Nephron (organoid): Measurements from ENCODE around the gene TLL1.

Source experiments
- H3K27ac Mint-ChIP-seq, 3 experiments: 2 replicates each; pipeline ENCODE4 v1.8.0; 2020; ENCODE audit warnings: mixed read lengths in 3 of 3, mild to moderate bottlenecking in 2 of 3, moderate library complexity in 1 of 3
- H3K27me3 Mint-ChIP-seq: 2 replicates; pipeline ENCODE4 v1.8.0; 2021; ENCODE audit warnings: low read depth, mild to moderate bottlenecking, moderate library complexity, mixed read lengths
- H3K36me3 Mint-ChIP-seq: 2 replicates; pipeline ENCODE4 v1.8.0; 2020; ENCODE audit warnings: low read depth, mixed read lengths
- H3K4me1 Mint-ChIP-seq: 2 replicates; pipeline ENCODE4 v1.8.0; 2020; ENCODE audit warnings: mixed read lengths
- H3K4me3 Mint-ChIP-seq, 3 experiments: 2 replicates each; pipeline ENCODE4 v1.8.0; 2020; ENCODE audit warnings: mild to moderate bottlenecking in 3 of 3, mixed read lengths in 3 of 3, moderate library complexity in 2 of 3
- H3K9me3 Mint-ChIP-seq: 2 replicates; pipeline ENCODE4 v1.8.0; 2020; ENCODE audit warnings: mixed read lengths
- TF ChIP-seq, protein P1 (sequence below), 3 experiments: fragments of 200-600 bp; sonication (generic); IDR thresholded peaks; one replicate each; pipeline ENCODE4 v1.5.0; 2021; ENCODE audit warnings: antibody characterized with exemption in 3 of 3; ENCODE audit not compliant: unreplicated experiment in 3 of 3

The TLL1 gene

DNA sequence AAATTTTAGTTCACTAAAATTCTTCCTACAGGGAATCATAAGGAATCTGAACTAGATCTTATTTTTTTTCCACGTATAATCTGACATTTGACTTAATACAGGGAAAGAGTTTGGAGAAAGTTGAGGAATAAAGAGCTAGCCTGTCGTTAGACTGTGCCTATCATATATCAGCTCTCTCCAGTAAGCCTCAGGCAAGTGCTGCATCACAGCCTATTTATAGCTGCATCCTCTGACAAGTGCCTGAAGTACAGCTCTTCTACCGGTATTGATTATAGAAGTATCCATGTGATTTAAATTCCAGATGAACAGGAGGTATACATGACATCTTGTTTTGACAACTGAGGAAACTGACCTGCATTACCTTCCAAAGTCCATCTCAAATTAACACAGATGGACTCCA is 248.9 kb downstream of the TLL1 start:
- Mint-ChIP-seq H3K27me3 (no peaks in the 10 kb centered on the region), H3K9me3 (no peaks in the 10 kb centered on the region), H3K36me3 (no peaks in the 10 kb centered on the region), H3K4me1 (peaks cover 30% of the 10 kb centered on the region), H3K27ac (no peak overlapping the region), H3K4me3 (no peak overlapping the region)
- TF ChIP-seq, protein P1, sequence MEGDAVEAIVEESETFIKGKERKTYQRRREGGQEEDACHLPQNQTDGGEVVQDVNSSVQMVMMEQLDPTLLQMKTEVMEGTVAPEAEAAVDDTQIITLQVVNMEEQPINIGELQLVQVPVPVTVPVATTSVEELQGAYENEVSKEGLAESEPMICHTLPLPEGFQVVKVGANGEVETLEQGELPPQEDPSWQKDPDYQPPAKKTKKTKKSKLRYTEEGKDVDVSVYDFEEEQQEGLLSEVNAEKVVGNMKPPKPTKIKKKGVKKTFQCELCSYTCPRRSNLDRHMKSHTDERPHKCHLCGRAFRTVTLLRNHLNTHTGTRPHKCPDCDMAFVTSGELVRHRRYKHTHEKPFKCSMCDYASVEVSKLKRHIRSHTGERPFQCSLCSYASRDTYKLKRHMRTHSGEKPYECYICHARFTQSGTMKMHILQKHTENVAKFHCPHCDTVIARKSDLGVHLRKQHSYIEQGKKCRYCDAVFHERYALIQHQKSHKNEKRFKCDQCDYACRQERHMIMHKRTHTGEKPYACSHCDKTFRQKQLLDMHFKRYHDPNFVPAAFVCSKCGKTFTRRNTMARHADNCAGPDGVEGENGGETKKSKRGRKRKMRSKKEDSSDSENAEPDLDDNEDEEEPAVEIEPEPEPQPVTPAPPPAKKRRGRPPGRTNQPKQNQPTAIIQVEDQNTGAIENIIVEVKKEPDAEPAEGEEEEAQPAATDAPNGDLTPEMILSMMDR (IDR thresholded peaks at IDR 0.05; ENCODE audit: unreplicated experiment in 3 of 3), result no peak

GRCh38 chr4:166123546-166123945 is 250.5 kb downstream of the TLL1 start:
- Mint-ChIP-seq H3K4me1 (peaks cover 37% of the 10 kb centered on the region), H3K9me3 (no peaks in the 10 kb centered on the region), H3K27me3 (no peaks in the 10 kb centered on the region), H3K4me3 (no peak overlapping the region), H3K27ac (peak overlapping the region; percentile 14 to 83 (median 73)), H3K36me3 (no peaks in the 10 kb centered on the region)
- TF ChIP-seq, protein P1 (IDR thresholded peaks at IDR 0.05; ENCODE audit: unreplicated experiment in 3 of 3), result no peak

GRCh38 chr4:166128403-166128802 is 255.4 kb downstream of the TLL1 start:
- Mint-ChIP-seq H3K36me3 (no peaks in the 10 kb centered on the region), H3K27me3 (no peaks in the 10 kb centered on the region), H3K27ac (peak overlapping the region in 2 of 3 experiments; percentile 50 to 66), H3K4me3 (no peak overlapping the region), H3K9me3 (peaks cover 16% of the 10 kb centered on the region), H3K4me1 (peaks cover 26% of the 10 kb centered on the region)
- TF ChIP-seq, protein P1 (IDR thresholded peaks at IDR 0.05; ENCODE audit: unreplicated experiment in 3 of 3), result no peak

DNA sequence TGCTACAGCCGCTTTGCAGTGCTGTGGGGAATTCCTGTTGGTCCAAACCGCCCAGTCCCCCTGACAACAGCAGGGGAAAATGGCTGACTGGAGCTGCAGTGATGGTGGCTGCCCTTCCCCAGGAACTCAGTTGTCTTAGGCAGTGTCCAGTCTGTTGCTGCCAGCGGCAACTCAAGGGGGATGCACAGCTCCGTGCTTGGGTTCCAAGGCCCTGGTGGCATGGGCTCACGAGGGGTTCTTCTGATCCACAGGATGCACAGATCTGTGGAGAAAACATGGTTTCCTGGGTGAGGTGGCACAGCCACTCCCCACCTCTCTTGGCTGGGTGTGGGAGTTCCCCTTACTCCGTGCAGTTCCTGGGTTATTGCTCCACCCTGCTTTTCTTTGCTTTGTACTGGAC is 261.2 kb downstream of the TLL1 start:
- no peaks in the 10 kb centered on the region for H3K4me1 Mint-ChIP-seq
- TF ChIP-seq, protein P1 (IDR thresholded peaks at IDR 0.05; ENCODE audit: unreplicated experiment in 3 of 3), result no peak
- H3K27ac Mint-ChIP-seq, result no peak overlapping the region
- no peak overlapping the region for H3K4me3 Mint-ChIP-seq
- no peaks in the 10 kb centered on the region for H3K36me3 Mint-ChIP-seq
- H3K9me3 Mint-ChIP-seq, result peaks cover 17% of the 10 kb centered on the region
- peaks cover 7% of the 10 kb centered on the region for H3K27me3 Mint-ChIP-seq

DNA sequence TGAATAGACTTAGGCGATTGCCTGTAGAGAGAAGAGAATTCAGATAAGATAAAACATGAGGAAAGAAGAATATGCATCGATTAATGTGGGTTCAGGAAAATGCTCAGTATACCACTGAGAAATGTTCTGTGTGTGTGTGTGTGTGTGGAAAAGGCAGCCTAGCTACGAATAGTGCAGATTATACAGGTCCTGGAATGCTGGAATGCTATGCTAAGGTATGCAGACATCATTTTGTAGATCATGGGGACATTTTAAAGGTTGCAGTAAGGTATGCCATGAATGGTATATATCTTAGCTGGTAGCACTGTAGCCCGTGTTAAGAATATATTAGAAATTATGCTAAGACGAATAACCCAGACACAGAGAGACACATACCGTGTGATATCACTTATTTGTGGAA is 267.9 kb downstream of the TLL1 start:
- TF ChIP-seq, protein P1 (IDR thresholded peaks at IDR 0.05; ENCODE audit: unreplicated experiment in 3 of 3), result no peak
- peaks cover 16% of the 10 kb centered on the region for H3K27me3 Mint-ChIP-seq
- no peak overlapping the region for H3K27ac Mint-ChIP-seq
- no peaks in the 10 kb centered on the region for H3K36me3 Mint-ChIP-seq
- no peaks in the 10 kb centered on the region for H3K9me3 Mint-ChIP-seq
- H3K4me3 Mint-ChIP-seq, result no peak overlapping the region
- H3K4me1 Mint-ChIP-seq, result peaks cover 6% of the 10 kb centered on the region

DNA sequence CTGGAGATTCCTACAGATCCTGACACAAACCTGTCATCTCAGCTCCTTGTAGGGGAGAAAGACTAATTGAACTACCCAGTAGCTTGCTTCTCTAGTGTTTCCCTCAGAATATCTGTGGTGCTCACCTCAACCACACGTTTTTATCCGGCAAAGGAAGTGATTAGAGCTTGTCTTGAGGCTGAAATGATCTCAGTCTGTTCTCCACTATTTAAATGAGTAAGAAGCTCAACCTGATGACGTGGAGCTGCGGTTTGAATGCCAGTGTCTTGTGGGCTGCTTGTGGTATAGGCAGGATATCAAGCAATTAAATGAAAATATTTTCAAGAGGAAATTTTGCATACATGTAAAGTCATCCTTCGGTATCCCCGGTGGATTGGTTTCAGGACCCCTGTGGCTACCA is 270.2 kb downstream of the TLL1 start:
- Mint-ChIP-seq H3K27ac (no peak overlapping the region), H3K27me3 (peaks cover 9% of the 10 kb centered on the region), H3K4me1 (peaks cover 11% of the 10 kb centered on the region), H3K4me3 (no peak overlapping the region), H3K9me3 (no peaks in the 10 kb centered on the region), H3K36me3 (no peaks in the 10 kb centered on the region)
- TF ChIP-seq, protein P1 (IDR thresholded peaks at IDR 0.05; ENCODE audit: unreplicated experiment in 3 of 3), result no peak
